ENCODE results near the gene UNC45B. TPM values are rescaled to one million over a fixed set of nuclear protein-coding genes. Genes with fewer than 3 reads are reported as not detected.

UNC45B gene
- total and polyA plus RNA-seq, 2 of the 8 experiments (the other 6 are each of a cell fraction or from before 2014, with no cell fraction given) = 0.06 to 0.15 TPM

GRCh38 chr17:35132099-35132498, 15.5 kb upstream of the UNC45B start:
- Histone ChIP-seq H3K36me3 (ENCODE audit: control insufficient read depth in 2 of 4, insufficient read depth in 4 of 4, low read length in 3 of 4) (peaks cover 40 to 62% (median 57%) of the 10 kb centered on the region in 4 experiments), H2BK120ac (replicated peaks; ENCODE audit: low read depth, low read length) (no peak overlapping the region)
- no peak for TF ChIP-seq TBP (IDR thresholded peaks at IDR 0.05; ENCODE audit: low read depth, low read length)
- no peak for TF ChIP-seq NRF1 (IDR thresholded peaks at IDR 0.05; ENCODE audit: low read depth, low read length)
- TF ChIP-seq RXRA (IDR thresholded peaks at IDR 0.05; ENCODE audit: insufficient read depth, low read depth, low read length) = no peak
- no peak for TF ChIP-seq BRCA1 (IDR thresholded peaks at IDR 0.05; ENCODE audit: low read depth, low read length)

More at GRCh38 chr17:35132099-35132498, 15.5 kb upstream of the UNC45B start:
- Histone ChIP-seq H3K27ac (ENCODE audit: low read depth, low read length) (no peak overlapping the region), H3K4me3 (ENCODE audit: extremely low read depth in 1 of 4, insufficient read depth in 2 of 4, low read depth in 3 of 4, low read length in 4 of 4) (no peak overlapping the region), H2BK5ac (ENCODE audit: low read depth, low read length) (no peak overlapping the region), H2BK12ac (ENCODE audit: low read depth, low read length) (no peak overlapping the region), H2AK5ac (ENCODE audit: low read depth, low read length) (no peak overlapping the region), H4K91ac (replicated peaks; ENCODE audit: insufficient read length, low read length) (no peak overlapping the region), H4K20me1 (replicated peaks in 1 of 2; ENCODE audit: control insufficient read depth in 1 of 2, insufficient read depth in 2 of 2, low read length in 2 of 2) (peaks cover 5 to 25% of the 10 kb centered on the region in 2 experiments), H2BK15ac (ENCODE audit: low read length) (no peak overlapping the region), H3K9me3 (ENCODE audit: insufficient read depth in 2 of 2, low read depth in 1 of 2, low read length in 1 of 2) (peaks cover 0 to 3% of the 10 kb centered on the region in 2 experiments; a peak in 1 of 4 replicates), H4K5ac (ENCODE audit: insufficient read length, low read depth, low read length) (no peak overlapping the region), H3K23ac (ENCODE audit: insufficient read length) (no peak overlapping the region), H3K56ac (replicated peaks; ENCODE audit: insufficient read length, low read depth, low read length) (no peak overlapping the region), H3K14ac (ENCODE audit: insufficient read length) (no peak overlapping the region), H3K79me1 (ENCODE audit: low read depth, low read length) (no peaks in the 10 kb centered on the region), H3K4me1 (replicated peaks in 1 of 4; ENCODE audit: control insufficient read depth in 3 of 4, insufficient read depth in 4 of 4, low read length in 3 of 4) (no peaks in the 10 kb centered on the region), H3K79me2 (ENCODE audit: control insufficient read depth in 1 of 2, insufficient read depth in 2 of 2, low read length in 2 of 2) (no peaks in the 10 kb centered on the region), H3K9ac (replicated peaks in 1 of 4; ENCODE audit: extremely low read depth in 1 of 4, low read depth in 3 of 4, low read length in 3 of 4) (no peak overlapping the region), H2AFZ (ENCODE audit: low read length) (no peak overlapping the region), H3K4me2 (ENCODE audit: insufficient read depth in 1 of 2, low read depth in 2 of 2, low read length in 2 of 2) (no peak overlapping the region), H2BK20ac (ENCODE audit: low read length) (no peak overlapping the region), H3K23me2 (ENCODE audit: low read depth, low read length) (no peaks in the 10 kb centered on the region), H3K27me3 (replicated peaks in 1 of 4; ENCODE audit: control insufficient read depth in 3 of 4, extremely low read depth in 1 of 4, insufficient read depth in 3 of 4, low read length in 3 of 4) (peaks cover 0 to 2% (median 0%) of the 10 kb centered on the region in 4 experiments; a peak in 2 of 7 replicates), H3K4ac (replicated peaks; ENCODE audit: insufficient read length, low read depth, low read length) (no peak overlapping the region), H3K18ac (ENCODE audit: extremely low read depth, low read length) (no peak overlapping the region), H4K8ac (ENCODE audit: extremely low read depth, insufficient read depth, low read length) (no peak overlapping the region)
- 87% methylated on average over 10 of the region's 10 CpGs; no CpG with 5 or more reads in 1 of the 2 experiments for WGBS, 2 experiments (ENCODE audit: extremely low coverage in 1 of 2, insufficient coverage in 1 of 2, insufficient read length in 1 of 2, insufficient replicate concordance in 2 of 2, low coverage in 1 of 2, low lambda C conversion rate in 2 of 2, missing lambda C conversion rate in 1 of 2)
- ChIA-PET POLR2A (ENCODE audit: partially characterized antibody) (interaction anchor here (0.9 to 7.5 kb wide), 3 partner anchors 7 to 13 kb away, joined by 4 to 84 read pairs (median 5); partner anchors contain the start of genes FNDC8, NLE1 and RAD51D), CTCF (ENCODE audit: partially characterized antibody) (no interaction called here)
- DNase-seq (ENCODE audit: low read depth in 1 of 2, low spot score in 2 of 2) = no peak
- no peak for FAIRE-seq
